ENCODE results near the gene RAB8B. TPM values are rescaled to one million over a fixed set of nuclear protein-coding genes. Genes with fewer than 3 reads are reported as not detected.

RAB8B gene
- total and polyA plus RNA-seq, 7 donors: 2.5 to 18.1 (median 5.4) TPM

DNA sequence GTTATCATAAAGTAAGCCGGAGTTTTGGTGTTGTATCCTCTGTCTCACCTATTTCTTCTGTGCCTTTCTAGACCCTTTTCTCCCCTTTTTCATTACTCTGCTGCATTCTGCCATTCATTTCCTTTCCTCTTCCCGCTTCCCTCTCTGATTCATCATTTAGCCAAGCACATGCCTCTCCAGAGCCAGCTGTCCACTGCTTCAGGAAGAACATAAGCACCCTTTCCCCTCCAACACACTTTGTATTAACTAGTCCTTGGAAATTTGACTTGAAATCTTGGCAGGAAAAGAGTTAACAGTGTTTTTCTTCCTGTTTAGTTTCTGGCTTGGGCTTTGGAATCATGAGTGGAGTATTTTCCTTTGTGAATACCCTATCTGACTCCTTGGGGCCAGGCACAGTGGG is 97.7 kb downstream of the RAB8B start:
- WGBS, 3 donors: 73 to 83% (median 76%) methylated on average over 2 of the region's 2 CpGs
- TF ChIP-seq, protein P1, sequence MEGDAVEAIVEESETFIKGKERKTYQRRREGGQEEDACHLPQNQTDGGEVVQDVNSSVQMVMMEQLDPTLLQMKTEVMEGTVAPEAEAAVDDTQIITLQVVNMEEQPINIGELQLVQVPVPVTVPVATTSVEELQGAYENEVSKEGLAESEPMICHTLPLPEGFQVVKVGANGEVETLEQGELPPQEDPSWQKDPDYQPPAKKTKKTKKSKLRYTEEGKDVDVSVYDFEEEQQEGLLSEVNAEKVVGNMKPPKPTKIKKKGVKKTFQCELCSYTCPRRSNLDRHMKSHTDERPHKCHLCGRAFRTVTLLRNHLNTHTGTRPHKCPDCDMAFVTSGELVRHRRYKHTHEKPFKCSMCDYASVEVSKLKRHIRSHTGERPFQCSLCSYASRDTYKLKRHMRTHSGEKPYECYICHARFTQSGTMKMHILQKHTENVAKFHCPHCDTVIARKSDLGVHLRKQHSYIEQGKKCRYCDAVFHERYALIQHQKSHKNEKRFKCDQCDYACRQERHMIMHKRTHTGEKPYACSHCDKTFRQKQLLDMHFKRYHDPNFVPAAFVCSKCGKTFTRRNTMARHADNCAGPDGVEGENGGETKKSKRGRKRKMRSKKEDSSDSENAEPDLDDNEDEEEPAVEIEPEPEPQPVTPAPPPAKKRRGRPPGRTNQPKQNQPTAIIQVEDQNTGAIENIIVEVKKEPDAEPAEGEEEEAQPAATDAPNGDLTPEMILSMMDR (IDR thresholded peaks at IDR 0.05): no peak
- no peak for DNase-seq
- intact Hi-C loops (cut with DNase I): no loop called here
- ATAC-seq: no peak
- Histone ChIP-seq H3K27me3 (ENCODE audit: insufficient read depth in 3 of 3, low read length in 2 of 3) (no peaks in the 10 kb centered on the region), H3K4me3 (no peak overlapping the region), H3K9me3 (no peaks in the 10 kb centered on the region), H3K27ac (no peak overlapping the region), H3K36me3 (ENCODE audit: insufficient read depth in 1 of 2, low read depth in 1 of 2) (peaks cover 2 to 32% of the 10 kb centered on the region in 2 donors), H3K4me1 (peaks cover 7% of the 10 kb centered on the region)

GRCh38 chr15:63288342-63288741 is 98.9 kb downstream of the RAB8B start:
- Histone ChIP-seq H3K27ac (no peak overlapping the region), H3K36me3 (ENCODE audit: insufficient read depth in 1 of 2, low read depth in 1 of 2) (peaks cover 2 to 39% of the 10 kb centered on the region in 2 donors), H3K4me3 (no peak overlapping the region), H3K4me1 (peaks cover 7% of the 10 kb centered on the region), H3K9me3 (no peaks in the 10 kb centered on the region), H3K27me3 (ENCODE audit: insufficient read depth in 3 of 3, low read length in 2 of 3) (no peaks in the 10 kb centered on the region)
- no peak for DNase-seq
- TF ChIP-seq, protein P1 (IDR thresholded peaks at IDR 0.05): no peak
- intact Hi-C loops (cut with DNase I): loop anchor here in 1 of 2 donors (1.0 kb wide), 1 partner anchor 115 kb away; no protein-coding TSS in a partner anchor
- peak in 1 of 4 donors; percentile 21 for ATAC-seq
- 78 to 89% (median 84%) methylated on average over 1 of the region's 1 CpG for WGBS, 3 donors

GRCh38 chr15:63288778-63289378 is 99.5 kb downstream of the RAB8B start:
- Histone ChIP-seq H3K4me1 (peaks cover 7% of the 10 kb centered on the region), H3K27me3 (ENCODE audit: insufficient read depth in 3 of 3, low read length in 2 of 3) (no peaks in the 10 kb centered on the region), H3K4me3 (no peak overlapping the region), H3K36me3 (ENCODE audit: insufficient read depth in 1 of 2, low read depth in 1 of 2) (peaks cover 2 to 39% of the 10 kb centered on the region in 2 donors), H3K27ac (no peak overlapping the region), H3K9me3 (no peaks in the 10 kb centered on the region)
- DNase-seq: no peak
- 3 to 5% (median 4%) methylated on average over 4 of the region's 4 CpGs for WGBS, 3 donors
- TF ChIP-seq, protein P1 (IDR thresholded peaks at IDR 0.05): peak; percentile 71
- intact Hi-C loops (cut with DNase I): loop anchor here in 1 of 2 donors (1.0 kb wide), 1 partner anchor 114 kb away; no protein-coding TSS in a partner anchor
- peak in 2 of 4 donors; percentile 66 to 80 for ATAC-seq

DNA sequence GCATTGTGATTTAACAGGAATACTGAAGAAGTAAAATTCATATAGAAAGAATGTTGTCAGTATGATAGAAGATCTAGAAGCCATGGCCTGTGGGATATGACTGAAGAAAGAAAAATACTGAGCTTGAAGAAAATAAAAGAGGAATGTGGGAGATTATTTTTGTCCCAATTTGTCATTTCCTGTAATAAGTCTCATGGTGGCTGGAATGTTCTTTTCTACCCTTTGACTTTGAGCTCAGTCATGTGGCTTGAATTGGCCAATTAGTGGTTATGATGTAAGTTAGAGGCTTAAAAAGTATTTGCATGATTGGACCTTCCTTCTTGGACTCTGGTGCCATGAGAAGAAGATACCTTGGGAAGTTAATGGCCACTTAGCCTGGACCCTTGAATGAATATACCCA is 102.1 kb downstream of the RAB8B start:
- intact Hi-C loops (cut with DNase I): loop anchor here in 1 of 2 donors (2.0 kb wide), 1 partner anchor 111 kb away; no protein-coding TSS in a partner anchor
- no peak for ATAC-seq
- no peaks in the 10 kb centered on the region for H3K27me3 ChIP-seq (ENCODE audit: insufficient read depth in 3 of 3, low read length in 2 of 3)

More for the DNA sequence above, 102.1 kb downstream of the RAB8B start:
- no peak for DNase-seq
- H3K36me3 ChIP-seq (ENCODE audit: insufficient read depth in 1 of 2, low read depth in 1 of 2): peaks cover 0 to 19% of the 10 kb centered on the region in 2 donors
- H3K4me1 ChIP-seq: peaks cover 7% of the 10 kb centered on the region
- no peak overlapping the region for H3K4me3 ChIP-seq
- peak overlapping the region; percentile 7 for H3K27ac ChIP-seq
- no peaks in the 10 kb centered on the region for H3K9me3 ChIP-seq
- TF ChIP-seq, protein P1 (IDR thresholded peaks at IDR 0.05): no peak

Data from psoas muscle (tissue), 8 donors.